Measurements from ENCODE around the gene ZNF165. TPM values are rescaled to one million over a fixed set of nuclear protein-coding genes. Genes with fewer than 3 reads are reported as not detected.
A peak's percentile ranks its signal among the peaks of the same experiment; 100 is the strongest.

Gene ZNF165
- total and polyA plus RNA-seq, 2 of the 13 experiments (the other 11 are each of a cell fraction or from before 2014, with no cell fraction given), result 0.58 to 8.6 TPM

- peaks cover 49% of the 10 kb centered on the region for H3K4me1 ChIP-seq (ENCODE audit: insufficient read depth, low read length)
- 43% methylated on average over 3 of the region's 3 CpGs for WGBS (ENCODE audit: low lambda C conversion rate)
- H2AFZ ChIP-seq (ENCODE audit: low read length), result no peak overlapping the region
- no peaks in the 10 kb centered on the region; a peak in 1 of 5 replicates for H3K27me3 ChIP-seq (ENCODE audit: control insufficient read depth in 1 of 2, insufficient read depth in 2 of 2, low read length in 2 of 2)
- TF ChIP-seq TRIM22 (IDR thresholded peaks at IDR 0.05) (no peak), BRD4 (CRISPR knock-in tag; IDR thresholded peaks at IDR 0.05) (no peak), HOXA3 (CRISPR knock-in tag; IDR thresholded peaks at IDR 0.05) (no peak), SMARCE1 (IDR thresholded peaks at IDR 0.05; ENCODE audit: borderline replicate concordance) (no peak), STAT6 (CRISPR knock-in tag; IDR thresholded peaks at IDR 0.05; ENCODE audit: borderline replicate concordance) (no peak), HDAC2 (CRISPR knock-in tag; IDR thresholded peaks at IDR 0.05) (no peak), PITX1 (CRISPR knock-in tag; IDR thresholded peaks at IDR 0.05) (no peak), ZNF296 (CRISPR knock-in tag; conservative IDR thresholded peaks at IDR 0.05) (no peak), PTBP1 (IDR thresholded peaks at IDR 0.05; ENCODE audit: low read depth, low read length, poor library complexity, severe bottlenecking) (no peak), PHF5A (CRISPR knock-in tag; IDR thresholded peaks at IDR 0.05; ENCODE audit: low read depth, unreplicated experiment) (no peak), SOX13 (IDR thresholded peaks at IDR 0.05) (no peak), SOX13 (CRISPR knock-in tag; conservative IDR thresholded peaks at IDR 0.05 in 1 of 2, IDR thresholded peaks at IDR 0.05 in 1 of 2) (no peak), IKZF1 (IDR thresholded peaks at IDR 0.05) (no peak), ZNF589 (CRISPR knock-in tag; conservative IDR thresholded peaks at IDR 0.05) (no peak), ZNF350 (CRISPR knock-in tag; IDR thresholded peaks at IDR 0.05; ENCODE audit: borderline replicate concordance, low read depth) (no peak), ZNF605 (CRISPR knock-in tag; IDR thresholded peaks at IDR 0.05) (no peak), KDM2A (CRISPR knock-in tag; IDR thresholded peaks at IDR 0.05; ENCODE audit: borderline replicate concordance, low read depth) (no peak)
- POLR2A ChIA-PET, result interaction anchor here (1.6 to 3.8 kb wide), 2 partner anchors 10 to 248 kb away, joined by 5 to 38 read pairs; partner anchors contain the start of gene ZSCAN16
- H3K79me2 ChIP-seq (ENCODE audit: insufficient read depth, low read length), result peaks cover 32% of the 10 kb centered on the region
- CTCF ChIA-PET (ENCODE audit: low intra/inter-chr PET ratio, low total read pairs), result interaction anchor here (0.9 kb wide), 1 partner anchor 221 kb away, joined by 3 read pairs; no protein-coding TSS in a partner anchor
- H3K36me3 ChIP-seq (replicated peaks in 1 of 2; ENCODE audit: control insufficient read depth in 1 of 2, insufficient read depth in 2 of 2, low read length in 2 of 2), result 0 out of 5 replicates have a peak, but pooled peaks cover 1 to 7% of the 10 kb centered on the region in 2 experiments
- in situ Hi-C loops (cut with HindIII; ENCODE audit: extremely low pct_ligation_motif_present, low pct_unique_long_range_greater_than_20kb), result loop anchor here (5.0 kb wide), 1 partner anchor 117 kb away; the partner anchor contains the start of gene ZKSCAN4
- intact Hi-C loops (cut with micrococcal nuclease; ENCODE audit: unreplicated experiment), result no loop called here
- H3K4me3 ChIP-seq (replicated peaks in 1 of 3; ENCODE audit: insufficient read depth in 1 of 3, low read depth in 2 of 3, low read length in 3 of 3), result peak overlapping the region; percentile 81 to 91 (median 86); a peak in 5 of 6 replicates
- FAIRE-seq, result no peak
- H3K27ac ChIP-seq (ENCODE audit: extremely low read length, insufficient read depth, low read length), result peak overlapping the region; percentile 10
- no peaks in the 10 kb centered on the region for H4K20me1 ChIP-seq (ENCODE audit: insufficient read depth, low read length)
- no TSS peak for BruUV-seq (replicated peaks)
- H3K9me3 ChIP-seq (ENCODE audit: low read length), result no peaks in the 10 kb centered on the region
- no peak for DNase-seq (ENCODE audit: low spot score)
- ATAC-seq, result no peak
- peak overlapping the region; percentile 81 for H3K4me2 ChIP-seq (ENCODE audit: low read depth, low read length)
- H3K9ac ChIP-seq (ENCODE audit: insufficient read depth, low read depth, low read length), result peak overlapping the region; percentile 90
These were observed 55.0 kb downstream of the ZNF165 start for GRCh38 chr6:28135393-28135792.

Measured in HepG2 (cell line).